IMR-90 (cell line): ENCODE data around the gene RPS6KA5.

Experiments used
- CEBPB ChIP-seq: IDR thresholded peaks from 2 replicates; pipeline ENCODE4 v1.6.1; 2012; ENCODE audit warnings: low read depth, low read length, improper control_type of control experiment
- CHD1 ChIP-seq: IDR thresholded peaks from 2 replicates; pipeline ENCODE4 v1.6.1; 2012; ENCODE audit warnings: low read depth, low read length, improper control_type of control experiment
- CTCF ChIP-seq: conservative IDR thresholded peaks from 2 replicates; pipeline ENCODE4 v1.5.1; 2012; ENCODE audit warnings: mild to moderate bottlenecking, low read depth, low read length, improper control_type of control experiment
- ELK1 ChIP-seq: fragments of 150-350 bp; IDR thresholded peaks from 2 replicates; pipeline ENCODE4 v1.6.1; 2016; ENCODE audit warnings: low read depth, mild to moderate bottlenecking, low read length, moderate library complexity, borderline replicate concordance
- FOS ChIP-seq: fragments of 150-350 bp; IDR thresholded peaks from 2 replicates; pipeline ENCODE4 v1.6.1; 2016; ENCODE audit warnings: low read depth, low read length
- MAZ ChIP-seq: IDR thresholded peaks from 2 replicates; pipeline ENCODE4 v1.6.1; 2012; ENCODE audit warnings: low read depth, mild to moderate bottlenecking, low read length, improper control_type of control experiment, moderate library complexity, borderline replicate concordance
- MXI1 ChIP-seq: IDR thresholded peaks from 2 replicates; pipeline ENCODE4 v1.6.1; 2012; ENCODE audit warnings: low read depth, mild to moderate bottlenecking, low read length, moderate library complexity, borderline replicate concordance
- POLR2A ChIP-seq: IDR thresholded peaks from 2 replicates; pipeline ENCODE4 v1.6.1; 2012; ENCODE audit warnings: mild to moderate bottlenecking, low read depth, low read length
- RAD21 ChIP-seq: IDR thresholded peaks from 2 replicates; pipeline ENCODE4 v1.6.1; 2012; ENCODE audit warnings: low read length, improper control_type of control experiment
- SMC3 ChIP-seq: fragments of 150-350 bp; IDR thresholded peaks from 2 replicates; pipeline ENCODE4 v1.6.1; 2016; ENCODE audit warnings: low read depth, mild to moderate bottlenecking, antibody characterized with exemption, low read length, moderate library complexity
- USF2 ChIP-seq: fragments of 150-350 bp; IDR thresholded peaks from 2 replicates; pipeline ENCODE4 v1.6.1; 2017; ENCODE audit warnings: mild to moderate bottlenecking, antibody characterized with exemption, low read length, low read depth

GRCh38 chr14:90924621-90925340 is 135.7 kb downstream of the RPS6KA5 start:
- no peak for TF ChIP-seq POLR2A
- TF ChIP-seq FOS = no peak
- no peak for TF ChIP-seq CTCF
- no peak for TF ChIP-seq SMC3
- TF ChIP-seq RAD21 = no peak
- no peak for TF ChIP-seq MAZ
- no peak for TF ChIP-seq USF2
- TF ChIP-seq CHD1 = no peak
- no peak for TF ChIP-seq ELK1
- no peak for TF ChIP-seq CEBPB
- TF ChIP-seq MXI1 = no peak
